Heart left ventricle (tissue), 13 donors: ENCODE measurements around the gene RCAN3.

Experiments
- POLR2A ChIP-seq, 2 donors: fragments of 450-650 bp; IDR thresholded peaks; one replicate each; pipeline ENCODE4 v1.6.1; 2017; ENCODE audit warnings: antibody characterized with exemption in 2 of 2, mild to moderate bottlenecking in 2 of 2, moderate library complexity in 2 of 2
- TF ChIP-seq, protein P1 (sequence below), 12 donors: fragments of 200-600 bp; sonication (generic) in 4 of 12; IDR thresholded peaks; one replicate each; pipeline versions ENCODE4 v1.5.0 to v1.8.0; 2018 to 2022; ENCODE audit warnings: antibody characterized with exemption in 12 of 12, mild to moderate bottlenecking in 5 of 12
- donor health status: ischemic (EF 13 %, LVEDD 7.1; RV severe dilation, severe dysfunction).
- donor health status: DM: no; HTN: yes; CAD: no.
- donor health status: DM: no; HTN: no; CAD: no.
- donor health status: ischemic (EF 25% LVEDD 6.9; RV normal size, moderate dysfunction).
- donor health status: ischemic (EF 25% LVEDD 5.7; RV mildly dilated, moderate dysfunction).
- donor health status: ischemic (EF 35%, LVEDD 5.7; RV mildly dilated, moderate dysfunction).
- donor health status: nonischemic (EF 11% LVEDD 7.7; RV severe dilation, severe dysfunction).
- donor health status: DM: yes; HTN: yes; CAD: no.
- donor health status: PGD.
- donor health status: ischemic (EF 29% LVEDD 5.4; RV normal size, mild dysfunction).
- donor health status: nonischemic (EF 23%, LVEDD 6.1; RV moderate dilation, normal function).

DNA sequence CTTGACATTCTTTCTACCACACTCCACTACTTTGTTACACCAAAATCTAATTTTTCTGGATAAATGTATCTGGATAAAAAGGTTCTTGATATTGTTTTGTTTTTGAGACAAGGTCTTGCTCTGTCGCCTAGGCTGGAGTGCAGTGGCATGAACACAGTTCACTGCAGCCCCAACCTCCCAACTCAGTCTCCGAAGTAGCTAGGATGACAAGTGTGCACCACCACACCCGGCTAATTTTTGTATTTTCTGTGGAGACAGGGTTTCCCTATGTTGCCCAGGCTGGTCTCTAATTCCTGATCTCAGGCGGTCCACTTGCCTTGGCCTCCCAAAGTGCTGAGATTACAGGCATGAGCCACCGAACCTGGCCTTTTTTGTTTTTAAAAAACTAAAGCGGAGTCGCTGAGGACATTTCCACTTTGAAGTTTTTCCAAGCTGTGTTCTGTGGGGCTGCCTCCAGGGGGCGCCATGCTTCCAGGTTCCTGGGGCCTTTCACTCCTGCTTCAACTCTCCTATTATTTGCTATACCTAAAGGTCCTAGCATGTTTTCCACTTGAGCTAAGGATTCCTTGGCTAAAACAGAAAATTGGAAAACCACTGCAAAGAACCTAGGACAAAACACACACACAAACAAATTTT is 39.2 kb downstream of the RCAN3 start:
- TF ChIP-seq, protein P1, sequence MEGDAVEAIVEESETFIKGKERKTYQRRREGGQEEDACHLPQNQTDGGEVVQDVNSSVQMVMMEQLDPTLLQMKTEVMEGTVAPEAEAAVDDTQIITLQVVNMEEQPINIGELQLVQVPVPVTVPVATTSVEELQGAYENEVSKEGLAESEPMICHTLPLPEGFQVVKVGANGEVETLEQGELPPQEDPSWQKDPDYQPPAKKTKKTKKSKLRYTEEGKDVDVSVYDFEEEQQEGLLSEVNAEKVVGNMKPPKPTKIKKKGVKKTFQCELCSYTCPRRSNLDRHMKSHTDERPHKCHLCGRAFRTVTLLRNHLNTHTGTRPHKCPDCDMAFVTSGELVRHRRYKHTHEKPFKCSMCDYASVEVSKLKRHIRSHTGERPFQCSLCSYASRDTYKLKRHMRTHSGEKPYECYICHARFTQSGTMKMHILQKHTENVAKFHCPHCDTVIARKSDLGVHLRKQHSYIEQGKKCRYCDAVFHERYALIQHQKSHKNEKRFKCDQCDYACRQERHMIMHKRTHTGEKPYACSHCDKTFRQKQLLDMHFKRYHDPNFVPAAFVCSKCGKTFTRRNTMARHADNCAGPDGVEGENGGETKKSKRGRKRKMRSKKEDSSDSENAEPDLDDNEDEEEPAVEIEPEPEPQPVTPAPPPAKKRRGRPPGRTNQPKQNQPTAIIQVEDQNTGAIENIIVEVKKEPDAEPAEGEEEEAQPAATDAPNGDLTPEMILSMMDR (IDR thresholded peaks at IDR 0.05), result peak; percentile 48 to 70 (median 58)
- no peak for TF ChIP-seq POLR2A (IDR thresholded peaks at IDR 0.05)
